ENCODE results near the gene CCDC107.
"Not testable (repeated sequence)": the region's sequence is repeated elsewhere in the genome, so short reads cannot be mapped to it uniquely, and the experiment has no call there.

Gene CCDC107

GRCh38 chr9:35638751-35639150 lies 19.3 kb upstream of the CCDC107 start:
- DNase-seq: peak in 1 of 4 experiments; percentile 12

GRCh38 chr9:35639225-35639624 lies 18.9 kb upstream of the CCDC107 start:
- DNase-seq: not testable (repeated sequence)

- no peak for DNase-seq
Observed at GRCh38 chr9:35639631-35640030, 18.5 kb upstream of the CCDC107 start.

- not testable (repeated sequence) for DNase-seq
Observed at GRCh38 chr9:35640431-35640830, 17.7 kb upstream of the CCDC107 start.

- DNase-seq: not testable (repeated sequence)
Observed at GRCh38 chr9:35641478-35641877, 16.6 kb upstream of the CCDC107 start.

GRCh38 chr9:35643046-35643445 lies 15.0 kb upstream of the CCDC107 start:
- DNase-seq: no peak

GRCh38 chr9:35645736-35646135 lies 12.4 kb upstream of the CCDC107 start:
- DNase-seq: not testable (repeated sequence)

- no peak for DNase-seq
Observed at GRCh38 chr9:35646153-35646532, 11.9 kb upstream of the CCDC107 start.

GRCh38 chr9:35646533-35647265 lies 11.4 kb upstream of the CCDC107 start:
- peak; percentile 76 to 89 (median 84) for DNase-seq

GRCh38 chr9:35649431-35650340 lies 8.4 kb upstream of the CCDC107 start:
- DNase-seq: peak in 2 of 4 experiments; percentile 17 to 53

- DNase-seq: peak in 1 of 4 experiments; percentile 33
Observed at GRCh38 chr9:35650341-35651158, 7.5 kb upstream of the CCDC107 start, which contains the start of gene SIT1. SIT1 (minus strand) TSS chr9:35650931; CDS start chr9:35650853, 78 bp downstream.

GRCh38 chr9:35651956-35652828 lies 5.9 kb upstream of the CCDC107 start:
- DNase-seq: no peak

- DNase-seq: no peak
Observed at GRCh38 chr9:35652829-35653209, 5.3 kb upstream of the CCDC107 start.

GRCh38 chr9:35653611-35654010 lies 4.5 kb upstream of the CCDC107 start:
- DNase-seq: no peak

GRCh38 chr9:35656348-35656747 lies 1.7 kb upstream of the CCDC107 start:
- no peak for DNase-seq

- no peak for DNase-seq
Observed at GRCh38 chr9:35656831-35657545, 1.1 kb upstream of the CCDC107 start.

GRCh38 chr9:35657546-35658136 lies 451 bp upstream of the CCDC107 start, which contains the start of gene RMRP:
RMRP (minus strand) TSS chr9:35658019.
- peak; percentile 55 to 77 (median 69) for DNase-seq

GRCh38 chr9:35658968-35659220 lies 802 bp downstream of the CCDC107 start:
- DNase-seq: no peak

- no peak for DNase-seq
Observed at GRCh38 chr9:35659340-35659739, 1.2 kb downstream of the CCDC107 start.

GRCh38 chr9:35660966-35661415 lies 2.9 kb downstream of the CCDC107 start:
- no peak for DNase-seq

Measured in activated naive CD4-positive, alpha-beta T cell (primary cell).